ENCODE data around the gene GPR119.
"Not testable (repeated sequence)": the region's sequence is repeated elsewhere in the genome, so short reads cannot be mapped to it uniquely, and the experiment has no call there.

GPR119 gene

GRCh38 chrX:130402208-130402684, 16.8 kb upstream of the GPR119 start:
- peak overlapping the region in 4 of 5 donors; percentile 54 to 81 (median 74) for H3K9ac ChIP-seq (ENCODE audit: low read length in 5 of 5)
- peaks cover 0 to 15% (median 10%) of the 10 kb centered on the region in 5 donors for H3K4me1 ChIP-seq (ENCODE audit: control insufficient read depth in 5 of 5, insufficient read depth in 5 of 5, low read length in 5 of 5)
- H3K4me3 ChIP-seq (ENCODE audit: low read depth in 1 of 5, low read length in 5 of 5), result peak overlapping the region; percentile 52 to 87 (median 74)
- no peak overlapping the region for H3K27ac ChIP-seq (ENCODE audit: low read depth, low read length)
- H3K36me3 ChIP-seq (ENCODE audit: control insufficient read depth in 5 of 5, insufficient read depth in 5 of 5, low read length in 5 of 5), result peaks cover 0 to 14% (median 10%) of the 10 kb centered on the region in 5 donors
- H3K9me3 ChIP-seq (ENCODE audit: control insufficient read depth in 5 of 5, low read length in 5 of 5), result no peaks in the 10 kb centered on the region
- H3K27me3 ChIP-seq (ENCODE audit: control insufficient read depth in 5 of 5, insufficient read depth in 4 of 5, low read length in 5 of 5), result peaks cover under 1 to 19% (median 10%) of the 10 kb centered on the region in 5 donors

- Histone ChIP-seq H3K36me3 (ENCODE audit: control insufficient read depth in 5 of 5, insufficient read depth in 5 of 5, low read length in 5 of 5) (peaks cover 0 to 14% (median 10%) of the 10 kb centered on the region in 5 donors), H3K9me3 (ENCODE audit: control insufficient read depth in 5 of 5, low read length in 5 of 5) (no peaks in the 10 kb centered on the region), H3K4me3 (ENCODE audit: low read depth in 1 of 5, low read length in 5 of 5) (peak within 1 kb of the TSS; percentile 52 to 87 (median 74)), H3K4me1 (ENCODE audit: control insufficient read depth in 5 of 5, insufficient read depth in 5 of 5, low read length in 5 of 5) (peaks cover 0 to 15% (median 10%) of the 10 kb centered on the region in 5 donors), H3K27ac (ENCODE audit: low read depth, low read length) (peak within 1 kb of the TSS; percentile 19), H3K9ac (ENCODE audit: low read length in 5 of 5) (peak within 1 kb of the TSS in 4 of 5 donors; percentile 54 to 81 (median 74)), H3K27me3 (ENCODE audit: control insufficient read depth in 5 of 5, insufficient read depth in 4 of 5, low read length in 5 of 5) (peaks cover 4 to 24% (median 15%) of the 10 kb centered on the region in 5 donors)
These were observed 16.1 kb upstream of the GPR119 start, which contains the start of gene RBMX2 for GRCh38 chrX:130401415-130402207. RBMX2 (plus strand) TSS chrX:130401987; CDS start chrX:130402033, 46 bp downstream.

GRCh38 chrX:130395341-130395740, 9.9 kb upstream of the GPR119 start:
- no peaks in the 10 kb centered on the region for H3K9me3 ChIP-seq (ENCODE audit: control insufficient read depth in 5 of 5, low read length in 5 of 5)
- peaks cover 9 to 39% (median 17%) of the 10 kb centered on the region in 5 donors for H3K27me3 ChIP-seq (ENCODE audit: control insufficient read depth in 5 of 5, insufficient read depth in 4 of 5, low read length in 5 of 5)
- H3K27ac ChIP-seq (ENCODE audit: low read depth, low read length), result no peak overlapping the region
- H3K4me3 ChIP-seq (ENCODE audit: low read depth in 1 of 5, low read length in 5 of 5), result no peak overlapping the region
- no peak overlapping the region for H3K9ac ChIP-seq (ENCODE audit: low read length in 5 of 5)
- no peaks in the 10 kb centered on the region for H3K36me3 ChIP-seq (ENCODE audit: control insufficient read depth in 5 of 5, insufficient read depth in 5 of 5, low read length in 5 of 5)
- peaks cover 0 to 3% (median 0%) of the 10 kb centered on the region in 5 donors for H3K4me1 ChIP-seq (ENCODE audit: control insufficient read depth in 5 of 5, insufficient read depth in 5 of 5, low read length in 5 of 5)

- H3K36me3 ChIP-seq (ENCODE audit: control insufficient read depth in 5 of 5, insufficient read depth in 5 of 5, low read length in 5 of 5), result no peaks in the 10 kb centered on the region
- peaks cover 0 to 3% (median 0%) of the 10 kb centered on the region in 5 donors for H3K4me1 ChIP-seq (ENCODE audit: control insufficient read depth in 5 of 5, insufficient read depth in 5 of 5, low read length in 5 of 5)
- H3K9ac ChIP-seq (ENCODE audit: low read length in 5 of 5), result no peak overlapping the region
- H3K27ac ChIP-seq (ENCODE audit: low read depth, low read length), result no peak overlapping the region
- H3K9me3 ChIP-seq (ENCODE audit: control insufficient read depth in 5 of 5, low read length in 5 of 5), result peaks cover 0 to 4% (median 0%) of the 10 kb centered on the region in 5 donors
- peak overlapping the region in 1 of 5 donors; percentile 4 for H3K4me3 ChIP-seq (ENCODE audit: low read depth in 1 of 5, low read length in 5 of 5)
- H3K27me3 ChIP-seq (ENCODE audit: control insufficient read depth in 5 of 5, insufficient read depth in 4 of 5, low read length in 5 of 5), result peaks cover 7 to 32% (median 10%) of the 10 kb centered on the region in 5 donors
These were observed 8.1 kb upstream of the GPR119 start for GRCh38 chrX:130393451-130394074.

GRCh38 chrX:130386408-130386808, 934 bp upstream of the GPR119 start:
- H3K36me3 ChIP-seq (ENCODE audit: control insufficient read depth in 5 of 5, insufficient read depth in 5 of 5, low read length in 5 of 5), result no peaks in the 10 kb centered on the region
- H3K9ac ChIP-seq (ENCODE audit: low read length in 5 of 5), result no peak overlapping the region
- no peak overlapping the region for H3K27ac ChIP-seq (ENCODE audit: low read depth, low read length)
- H3K4me1 ChIP-seq (ENCODE audit: control insufficient read depth in 5 of 5, insufficient read depth in 5 of 5, low read length in 5 of 5), result no peaks in the 10 kb centered on the region
- no peak overlapping the region for H3K4me3 ChIP-seq (ENCODE audit: low read depth in 1 of 5, low read length in 5 of 5)
- peaks cover 0 to 4% (median 0%) of the 10 kb centered on the region in 5 donors for H3K9me3 ChIP-seq (ENCODE audit: control insufficient read depth in 5 of 5, low read length in 5 of 5)
- H3K27me3 ChIP-seq (ENCODE audit: control insufficient read depth in 5 of 5, insufficient read depth in 4 of 5, low read length in 5 of 5), result peaks cover 8 to 14% (median 9%) of the 10 kb centered on the region in 5 donors

GRCh38 chrX:130378024-130378669, 7.3 kb downstream of the GPR119 start:
- Histone ChIP-seq H3K27ac (ENCODE audit: low read depth, low read length) (no peak overlapping the region), H3K9me3 (ENCODE audit: control insufficient read depth in 5 of 5, low read length in 5 of 5) (no peaks in the 10 kb centered on the region), H3K9ac (ENCODE audit: low read length in 5 of 5) (no peak overlapping the region), H3K4me3 (ENCODE audit: low read depth in 1 of 5, low read length in 5 of 5) (no peak overlapping the region), H3K4me1 (ENCODE audit: control insufficient read depth in 5 of 5, insufficient read depth in 5 of 5, low read length in 5 of 5) (no peaks in the 10 kb centered on the region), H3K27me3 (ENCODE audit: control insufficient read depth in 5 of 5, insufficient read depth in 4 of 5, low read length in 5 of 5) (peaks cover 0 to 6% (median 2%) of the 10 kb centered on the region in 5 donors), H3K36me3 (ENCODE audit: control insufficient read depth in 5 of 5, insufficient read depth in 5 of 5, low read length in 5 of 5) (no peaks in the 10 kb centered on the region)

- no peak overlapping the region for H3K9ac ChIP-seq (ENCODE audit: low read length in 5 of 5)
- H3K9me3 ChIP-seq (ENCODE audit: control insufficient read depth in 5 of 5, low read length in 5 of 5), result no peaks in the 10 kb centered on the region
- no peak overlapping the region for H3K27ac ChIP-seq (ENCODE audit: low read depth, low read length)
- H3K4me1 ChIP-seq (ENCODE audit: control insufficient read depth in 5 of 5, insufficient read depth in 5 of 5, low read length in 5 of 5), result no peaks in the 10 kb centered on the region
- peaks cover 0 to 7% (median 2%) of the 10 kb centered on the region in 5 donors for H3K36me3 ChIP-seq (ENCODE audit: control insufficient read depth in 5 of 5, insufficient read depth in 5 of 5, low read length in 5 of 5)
- H3K4me3 ChIP-seq (ENCODE audit: low read depth in 1 of 5, low read length in 5 of 5), result no peak overlapping the region
- peaks cover 0 to 3% (median 0%) of the 10 kb centered on the region in 5 donors for H3K27me3 ChIP-seq (ENCODE audit: control insufficient read depth in 5 of 5, insufficient read depth in 4 of 5, low read length in 5 of 5)
These were observed 9.4 kb downstream of the GPR119 start for GRCh38 chrX:130376077-130376476.

- H3K9me3 ChIP-seq (ENCODE audit: control insufficient read depth in 5 of 5, low read length in 5 of 5); H3K27me3 ChIP-seq (ENCODE audit: control insufficient read depth in 5 of 5, insufficient read depth in 4 of 5, low read length in 5 of 5); H3K4me3 ChIP-seq (ENCODE audit: low read depth in 1 of 5, low read length in 5 of 5); H3K27ac ChIP-seq (ENCODE audit: low read depth, low read length); H3K4me1 ChIP-seq (ENCODE audit: control insufficient read depth in 5 of 5, insufficient read depth in 5 of 5, low read length in 5 of 5); H3K9ac ChIP-seq (ENCODE audit: low read length in 5 of 5): not testable (repeated sequence)
- peaks cover 0 to 11% (median 3%) of the 10 kb centered on the region in 5 donors for H3K36me3 ChIP-seq (ENCODE audit: control insufficient read depth in 5 of 5, insufficient read depth in 5 of 5, low read length in 5 of 5)
These were observed 33.4 kb downstream of the GPR119 start for GRCh38 chrX:130352050-130352449.

- Histone ChIP-seq H3K4me1 (ENCODE audit: control insufficient read depth in 5 of 5, insufficient read depth in 5 of 5, low read length in 5 of 5) (no peaks in the 10 kb centered on the region), H3K27ac (ENCODE audit: low read depth, low read length) (no peak overlapping the region), H3K36me3 (ENCODE audit: control insufficient read depth in 5 of 5, insufficient read depth in 5 of 5, low read length in 5 of 5) (peaks cover 0 to 11% (median 3%) of the 10 kb centered on the region in 5 donors), H3K9me3 (ENCODE audit: control insufficient read depth in 5 of 5, low read length in 5 of 5) (peaks cover 0 to 2% (median 0%) of the 10 kb centered on the region in 5 donors), H3K9ac (ENCODE audit: low read length in 5 of 5) (no peak overlapping the region), H3K27me3 (ENCODE audit: control insufficient read depth in 5 of 5, insufficient read depth in 4 of 5, low read length in 5 of 5) (no peaks in the 10 kb centered on the region), H3K4me3 (ENCODE audit: low read depth in 1 of 5, low read length in 5 of 5) (no peak overlapping the region)
These were observed 33.9 kb downstream of the GPR119 start for GRCh38 chrX:130351567-130351966.

Data from subcutaneous abdominal adipose tissue (tissue), 5 donors.